NCI-H2196 (cell line): ENCODE results near the gene SERPINA3.

Experiments
- DNase-seq: peaks from one replicate; lab custom pipeline; 2025; ENCODE audit not compliant: unreplicated experiment; lab: John Stamatoyannopoulos, UW

Gene SERPINA3

GRCh38 chr14:94650806-94651805 is 38.9 kb downstream of the SERPINA3 start:
- DNase-seq: no peak

DNA sequence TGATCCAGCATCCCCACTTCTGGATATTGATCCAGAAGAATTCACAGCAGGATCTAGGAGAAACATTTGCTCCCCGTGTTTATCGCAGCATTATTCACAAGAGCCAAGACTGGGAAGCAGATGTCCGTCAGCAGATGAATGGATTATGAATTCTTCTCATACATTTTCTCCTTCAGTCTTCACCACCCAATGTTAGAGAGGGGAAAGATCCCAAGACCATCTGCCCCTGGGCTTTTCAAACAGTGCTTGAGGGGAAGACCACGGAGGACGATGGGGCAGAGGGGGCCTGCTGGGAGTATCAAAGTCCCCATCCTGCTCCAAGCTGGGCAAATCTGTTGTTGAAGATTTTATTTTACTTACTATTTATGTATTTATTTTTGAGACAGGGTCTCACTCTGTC is 41.1 kb downstream of the SERPINA3 start:
- no peak for DNase-seq

- DNase-seq: no peak
These were observed 42.1 kb downstream of the SERPINA3 start for GRCh38 chr14:94654071-94654861.

- no peak for DNase-seq
These were observed 43.0 kb downstream of the SERPINA3 start for GRCh38 chr14:94655169-94655710.

GRCh38 chr14:94656043-94656442 is 43.9 kb downstream of the SERPINA3 start:
- no peak for DNase-seq

DNA sequence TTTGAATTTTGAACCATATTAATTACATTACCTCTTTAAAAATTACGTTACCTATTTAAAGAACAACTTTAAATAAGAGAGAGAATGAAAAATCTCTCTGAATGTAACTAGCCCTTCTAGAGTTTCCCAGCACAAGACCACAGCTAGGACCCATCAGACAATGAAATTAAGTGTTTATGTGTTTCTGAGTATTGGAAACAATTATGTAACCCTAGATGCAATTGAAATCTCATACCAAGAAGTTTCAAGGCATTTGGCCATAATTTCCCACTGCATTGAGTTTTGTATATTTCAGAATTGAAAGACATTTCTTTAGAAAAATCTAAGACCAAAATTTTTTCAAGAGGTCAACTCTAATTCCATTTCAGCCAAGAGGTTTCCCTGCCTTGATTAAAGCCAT is 47.1 kb downstream of the SERPINA3 start:
- no peak for DNase-seq

DNA sequence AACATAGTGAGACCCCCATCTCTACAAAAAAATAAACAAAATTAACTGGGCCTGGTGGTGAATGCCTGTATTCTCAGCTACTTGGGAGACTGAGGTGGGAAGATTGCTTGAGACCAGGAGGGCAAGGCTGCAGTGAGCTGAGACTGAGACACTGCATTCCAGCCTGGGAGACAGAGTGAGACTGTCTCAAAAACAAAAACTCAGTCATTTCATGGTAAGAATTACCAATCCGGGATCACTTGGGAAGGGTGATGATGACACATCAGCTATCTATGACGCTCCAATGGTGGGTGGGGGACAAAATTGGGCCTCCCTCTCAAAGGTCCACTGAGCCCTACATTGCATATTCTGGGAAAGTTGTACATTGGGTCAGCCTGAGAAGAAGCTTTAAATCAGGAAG is 47.7 kb downstream of the SERPINA3 start:
- no peak for DNase-seq

- DNase-seq: no peak
These were observed 48.2 kb downstream of the SERPINA3 start for GRCh38 chr14:94660306-94660946.

GRCh38 chr14:94663538-94663937 is 51.3 kb downstream of the SERPINA3 start:
- DNase-seq: no peak

- DNase-seq: no peak
These were observed 51.9 kb downstream of the SERPINA3 start for GRCh38 chr14:94663965-94664704.

DNA sequence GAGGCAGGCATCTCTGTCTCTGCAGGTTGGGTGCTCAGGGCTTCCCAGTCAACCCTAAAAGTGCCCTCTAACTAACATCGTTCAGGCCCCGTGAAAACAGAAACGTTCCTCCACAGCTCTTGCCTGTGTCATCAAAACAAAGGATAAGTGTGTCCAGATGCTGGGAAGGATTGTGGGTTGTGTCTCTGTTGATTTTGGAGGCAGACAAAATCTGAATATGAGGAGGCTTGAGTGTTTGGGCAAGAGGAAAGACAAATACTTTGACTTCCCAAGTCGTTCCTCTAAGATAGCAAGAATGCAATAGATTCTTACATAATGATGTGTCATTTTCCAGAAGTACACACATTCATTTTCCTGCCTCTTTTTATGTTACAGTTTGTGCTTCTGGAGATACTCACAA is 52.9 kb downstream of the SERPINA3 start:
- DNase-seq: no peak

- DNase-seq: no peak
These were observed 53.4 kb downstream of the SERPINA3 start for GRCh38 chr14:94665544-94665943.

- no peak for DNase-seq
These were observed 58.6 kb downstream of the SERPINA3 start for GRCh38 chr14:94670692-94671285.

GRCh38 chr14:94671870-94672444 is 59.8 kb downstream of the SERPINA3 start:
- DNase-seq: no peak

DNA sequence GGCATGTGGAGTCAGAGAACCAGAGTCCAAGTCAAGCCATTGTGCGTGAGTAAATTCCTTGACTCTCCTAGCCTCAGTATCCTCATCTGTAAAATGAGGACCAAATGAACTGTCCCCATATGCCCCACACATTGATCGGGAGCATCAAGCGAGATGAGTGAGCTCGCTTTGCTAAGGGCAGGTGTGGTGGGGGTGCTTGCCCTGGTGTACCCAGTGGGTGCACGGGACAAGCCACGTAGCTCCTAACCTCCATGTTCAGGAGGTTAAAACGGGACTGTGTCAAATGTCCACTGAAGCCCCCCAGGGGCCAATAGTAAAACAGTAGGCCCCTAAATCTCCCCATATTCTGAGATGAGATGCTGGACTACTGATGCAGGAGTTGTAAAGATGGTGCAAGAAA is 60.9 kb downstream of the SERPINA3 start:
- no peak for DNase-seq
